A673 (cell line): Measurements from ENCODE around the gene TSPYL6. TPM values are rescaled to one million over a fixed set of nuclear protein-coding genes. Genes with fewer than 3 reads are reported as not detected.

Experiments
- BruUV-seq: library from RNA; stranded (reverse); fragments of 400-500 nt; replicated peaks from 2 replicates; lab custom pipeline; 2021; lab: Mats Ljungman, UMichigan
- CTCF ChIA-PET: fragments of 300-600 bp; sonication (Branson Sonifier 250); formaldehyde crosslinking; loops from one replicate; lab custom pipeline; 2022; ENCODE audit warnings: antibody characterized with exemption; lab: Charles Lee
- POLR2A ChIA-PET: fragments of 300-600 bp; sonication (Branson Sonifier 250); formaldehyde crosslinking; loops from one replicate; lab custom pipeline; 2022; ENCODE audit warnings: antibody characterized with exemption; ENCODE audit not compliant: low non-redundant PET; lab: Charles Lee
- DNase-seq: peaks from one replicate; pipeline ENCODE4 v3.0.0-alpha.2; 2015; ENCODE audit warnings: low spot score
- H3K27ac ChIP-seq: fragments of 200-600 bp; sonication (generic); 2 replicates; pipeline ENCODE4 v1.5.1; 2016; ENCODE audit warnings: mixed run types, low read depth, mild to moderate bottlenecking, mixed read lengths, antibody characterized with exemption, low read length; ENCODE audit not compliant: poor library complexity, severe bottlenecking
- H3K27me3 ChIP-seq: fragments of 200-600 bp; sonication (generic); replicated peaks from 2 replicates; pipeline ENCODE4 v1.6.1; 2017; ENCODE audit warnings: mixed run types, low read depth, mild to moderate bottlenecking, mixed read lengths, antibody characterized with exemption, low read length; ENCODE audit not compliant: insufficient read depth, poor library complexity
- H3K36me3 ChIP-seq: fragments of 200-600 bp; sonication (generic); 2 replicates; pipeline ENCODE4 v1.6.1; 2016; ENCODE audit warnings: mixed run types, mild to moderate bottlenecking, mixed read lengths, antibody characterized with exemption, low read length; ENCODE audit not compliant: insufficient read depth, poor library complexity, severe bottlenecking
- H3K4me1 ChIP-seq: fragments of 200-600 bp; sonication (generic); 2 replicates; pipeline ENCODE4 v1.6.1; 2017; ENCODE audit warnings: mixed run types, mild to moderate bottlenecking, mixed read lengths, antibody characterized with exemption, low read length; ENCODE audit not compliant: insufficient read depth, poor library complexity, severe bottlenecking
- H3K4me3 ChIP-seq: fragments of 200-600 bp; sonication (generic); 2 replicates; pipeline ENCODE4 v1.5.1; 2016; ENCODE audit warnings: low read depth, mixed run types, mild to moderate bottlenecking, mixed read lengths, low read length; ENCODE audit not compliant: poor library complexity, severe bottlenecking
- H3K9me3 ChIP-seq: fragments of 200-600 bp; sonication (generic); 2 replicates; pipeline ENCODE4 v1.6.1; 2016; ENCODE audit warnings: mixed run types, low read depth, mild to moderate bottlenecking, mixed read lengths, antibody characterized with exemption, low read length; ENCODE audit not compliant: poor library complexity, severe bottlenecking
- EZH2 ChIP-seq: fragments of 200-600 bp; sonication (generic); IDR thresholded peaks from 2 replicates; pipeline ENCODE4 v1.6.1; 2017; ENCODE audit warnings: borderline replicate concordance, low read depth, mild to moderate bottlenecking, mixed read lengths, antibody characterized with exemption, low read length; ENCODE audit not compliant: poor library complexity, severe bottlenecking
- intact Hi-C: fragments of 100-400 bp; cut with micrococcal nuclease; formaldehyde crosslinking; loops from one replicate; pipeline ENCODE4 v1.10.0; 2022; ENCODE audit not compliant: unreplicated experiment
- total RNA-seq: library from RNA; stranded (reverse); gene quantifications from 2 replicates; pipeline ENCODE4 v1.2.3, GENCODE V29; 2021
- TF ChIP-seq, protein P1 (sequence below): fragments of 300-800, 200-600 bp; sonication (generic); conservative IDR thresholded peaks from 2 replicates; pipeline ENCODE4 v1.5.1; 2017; ENCODE audit warnings: low read depth, mild to moderate bottlenecking, antibody characterized with exemption, low read length, moderate library complexity, mixed read lengths

The TSPYL6 gene
- total RNA-seq, 1 experiment from 2014 or later: not detected

DNA sequence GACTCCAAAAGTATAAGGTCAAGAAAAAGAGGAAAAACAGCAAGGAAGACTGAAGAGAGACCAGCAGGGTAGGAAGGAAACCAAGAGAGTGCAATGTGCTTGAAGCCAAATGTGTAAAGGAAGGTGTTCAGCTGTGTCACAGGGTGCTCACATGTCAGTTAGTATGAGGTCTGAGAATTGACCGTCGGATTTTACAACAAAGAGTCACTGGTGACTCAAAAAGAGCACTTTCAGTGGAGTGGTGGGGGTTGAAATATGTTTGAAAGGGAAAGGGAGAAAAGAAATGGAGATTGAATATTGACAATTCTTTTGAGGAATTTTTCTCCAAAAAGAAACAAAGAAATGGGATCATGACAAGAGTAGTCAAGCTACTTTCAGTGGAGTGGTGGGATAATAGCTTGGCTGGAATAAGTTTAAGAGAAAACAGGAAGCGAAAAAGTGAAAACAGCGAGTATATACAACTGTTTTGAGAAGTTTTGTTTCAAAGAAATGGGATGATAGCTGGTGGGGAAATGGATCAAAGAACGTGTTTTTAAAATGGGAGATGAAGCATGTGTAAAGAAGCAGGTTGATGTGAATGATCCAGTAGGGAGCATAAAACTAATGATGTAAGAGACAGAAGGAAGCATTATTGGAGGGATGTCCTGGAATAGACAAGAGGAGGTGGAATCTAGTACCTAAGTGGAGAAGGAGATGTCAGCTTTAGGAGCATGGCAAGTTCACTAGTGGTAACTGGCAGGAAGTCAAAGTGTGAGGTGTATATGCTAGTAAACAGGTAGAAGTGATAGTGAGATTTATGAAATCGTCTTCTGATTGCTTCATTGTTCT lies 3.6 kb upstream of the TSPYL6 start:
- DNase-seq: no peak
- H3K4me1 ChIP-seq: no peaks in the 10 kb centered on the region
- no peaks in the 10 kb centered on the region for H3K9me3 ChIP-seq
- ChIA-PET POLR2A (no interaction called here), CTCF (no interaction called here)
- TF ChIP-seq, protein P1, sequence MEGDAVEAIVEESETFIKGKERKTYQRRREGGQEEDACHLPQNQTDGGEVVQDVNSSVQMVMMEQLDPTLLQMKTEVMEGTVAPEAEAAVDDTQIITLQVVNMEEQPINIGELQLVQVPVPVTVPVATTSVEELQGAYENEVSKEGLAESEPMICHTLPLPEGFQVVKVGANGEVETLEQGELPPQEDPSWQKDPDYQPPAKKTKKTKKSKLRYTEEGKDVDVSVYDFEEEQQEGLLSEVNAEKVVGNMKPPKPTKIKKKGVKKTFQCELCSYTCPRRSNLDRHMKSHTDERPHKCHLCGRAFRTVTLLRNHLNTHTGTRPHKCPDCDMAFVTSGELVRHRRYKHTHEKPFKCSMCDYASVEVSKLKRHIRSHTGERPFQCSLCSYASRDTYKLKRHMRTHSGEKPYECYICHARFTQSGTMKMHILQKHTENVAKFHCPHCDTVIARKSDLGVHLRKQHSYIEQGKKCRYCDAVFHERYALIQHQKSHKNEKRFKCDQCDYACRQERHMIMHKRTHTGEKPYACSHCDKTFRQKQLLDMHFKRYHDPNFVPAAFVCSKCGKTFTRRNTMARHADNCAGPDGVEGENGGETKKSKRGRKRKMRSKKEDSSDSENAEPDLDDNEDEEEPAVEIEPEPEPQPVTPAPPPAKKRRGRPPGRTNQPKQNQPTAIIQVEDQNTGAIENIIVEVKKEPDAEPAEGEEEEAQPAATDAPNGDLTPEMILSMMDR: no peak
- no peak for TF ChIP-seq EZH2
- no peaks in the 10 kb centered on the region for H3K36me3 ChIP-seq
- intact Hi-C loops: no loop called here
- H3K27ac ChIP-seq: no peak overlapping the region
- no peak overlapping the region for H3K4me3 ChIP-seq
- no TSS peak for BruUV-seq
- no peaks in the 10 kb centered on the region for H3K27me3 ChIP-seq

DNA sequence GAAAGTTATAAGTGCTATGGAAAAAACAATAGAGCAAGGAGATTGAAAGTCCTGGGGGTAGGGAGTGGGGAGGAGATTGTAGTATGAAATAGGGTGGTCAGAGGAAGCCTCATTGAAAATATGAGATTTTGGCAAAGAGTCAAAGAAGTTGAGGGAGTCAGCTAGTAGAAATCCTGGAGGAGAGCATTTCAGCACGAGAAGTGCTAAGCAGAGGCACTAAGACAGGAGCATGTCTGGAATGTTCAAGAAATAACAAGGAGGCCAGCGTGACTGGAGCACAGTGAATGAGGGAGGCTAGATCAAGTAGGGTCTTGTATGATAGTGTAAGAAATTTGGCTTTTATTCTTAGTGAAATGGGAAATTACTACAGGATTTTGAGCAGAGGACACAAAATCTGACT lies 2.1 kb upstream of the TSPYL6 start:
- no peak for TF ChIP-seq EZH2
- TF ChIP-seq, protein P1: no peak
- no TSS peak for BruUV-seq
- CTCF ChIA-PET: no interaction called here

DNA sequence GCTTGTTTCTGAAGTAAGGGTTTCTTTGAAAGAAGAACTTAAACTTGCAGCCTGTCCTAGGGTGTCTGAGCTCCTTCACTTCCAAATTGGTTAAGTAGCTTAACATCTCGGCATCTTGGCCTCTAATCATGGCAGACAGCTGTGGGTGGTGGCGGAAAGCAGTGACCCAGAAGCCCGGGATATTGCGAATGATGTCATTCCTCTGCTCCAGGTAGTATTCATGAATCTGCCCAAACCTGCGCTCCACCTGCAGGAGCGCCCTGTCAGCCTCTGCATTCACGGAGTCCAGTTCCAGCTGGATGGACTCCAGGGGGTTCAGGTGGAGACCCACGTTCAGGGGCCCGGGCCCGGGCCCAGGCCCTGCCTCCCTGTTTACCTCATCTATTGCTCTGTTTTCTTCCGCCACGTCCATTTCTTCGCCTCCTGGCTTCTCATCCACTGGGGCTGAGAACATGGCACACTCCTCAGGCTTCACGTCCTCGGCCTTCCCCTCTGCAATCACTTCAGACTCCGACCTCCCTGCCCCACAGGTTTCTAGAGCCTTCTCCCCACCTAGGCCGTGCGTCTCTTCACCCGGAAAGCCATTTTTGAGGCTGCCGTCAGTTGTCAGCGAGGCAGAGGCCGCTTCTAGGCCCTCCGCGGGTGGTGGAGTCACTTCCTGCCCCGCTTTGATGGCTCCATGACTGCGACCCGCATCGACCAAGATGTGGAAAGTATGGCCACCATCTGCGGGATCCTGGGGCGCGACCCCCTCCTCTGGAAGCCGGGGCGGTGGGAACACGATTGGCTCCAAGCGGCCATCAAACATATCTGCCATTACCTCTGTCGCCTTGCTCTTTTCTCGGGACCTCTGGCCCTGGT lies 569 bp downstream of the TSPYL6 start:
- CTCF ChIA-PET: no interaction called here
- H3K27me3 ChIP-seq: no peaks in the 10 kb centered on the region
- POLR2A ChIA-PET: no interaction called here
- no peak for TF ChIP-seq EZH2
- TF ChIP-seq, protein P1: no peak
- intact Hi-C loops: no loop called here
- no peaks in the 10 kb centered on the region for H3K9me3 ChIP-seq
- DNase-seq: no peak
- no peak overlapping the region for H3K27ac ChIP-seq
- no peak overlapping the region for H3K4me3 ChIP-seq
- no TSS peak for BruUV-seq
- no peaks in the 10 kb centered on the region for H3K4me1 ChIP-seq
- no peaks in the 10 kb centered on the region for H3K36me3 ChIP-seq

More for the DNA sequence above, 2.1 kb upstream of the TSPYL6 start:
- intact Hi-C loops: no loop called here
- Histone ChIP-seq H3K36me3 (no peaks in the 10 kb centered on the region), H3K27me3 (no peaks in the 10 kb centered on the region), H3K4me1 (no peaks in the 10 kb centered on the region), H3K9me3 (no peaks in the 10 kb centered on the region), H3K4me3 (no peak overlapping the region), H3K27ac (no peak overlapping the region)
- POLR2A ChIA-PET: no interaction called here
- no peak for DNase-seq
